Activated CD4-positive, alpha-beta T cell treated with anti-CD3 and anti-CD28 coated beads, Interleukin-10, Interleukin-2, amounts not matched to agents 100 ng/mL and 50 ng/mL, durations not matched to agents 16 hours and 8 hours (primary cell): ENCODE data around the gene DLX6.

Experiments used
- DNase-seq: peaks from one replicate; pipeline ENCODE4 v3.0.0-alpha.2; 2020

DLX6 gene

GRCh38 chr7:97005183-97006054 lies at the start of gene DLX6:
Gene DLX6 (plus strand): TSS chr7:97005553. CDS start chr7:97005978, 425 bp downstream.
- peak; percentile 52 for DNase-seq

- DNase-seq = no peak
Measured at GRCh38 chr7:96959135-96959534, 46.2 kb upstream of the DLX6 start.

GRCh38 chr7:96962221-96962885 lies 43.0 kb upstream of the DLX6 start:
- DNase-seq = no peak

GRCh38 chr7:96968981-96969380 lies 36.4 kb upstream of the DLX6 start:
- no peak for DNase-seq

- DNase-seq = no peak
Measured at GRCh38 chr7:96970739-96971138, 34.6 kb upstream of the DLX6 start.

- no peak for DNase-seq
Measured at GRCh38 chr7:96973986-96974385, 31.4 kb upstream of the DLX6 start.

- DNase-seq = no peak
Measured at GRCh38 chr7:96976106-96976505, 29.2 kb upstream of the DLX6 start.

GRCh38 chr7:96977445-96977844 lies 27.9 kb upstream of the DLX6 start:
- DNase-seq = no peak

GRCh38 chr7:96979551-96980276 lies 25.6 kb upstream of the DLX6 start:
- DNase-seq = no peak

GRCh38 chr7:96982586-96982985 lies 22.8 kb upstream of the DLX6 start:
- DNase-seq = no peak

- no peak for DNase-seq
Measured at GRCh38 chr7:96985992-96986391, 19.4 kb upstream of the DLX6 start.

- no peak for DNase-seq
Measured at GRCh38 chr7:96986901-96987300, 18.5 kb upstream of the DLX6 start.

- no peak for DNase-seq
Measured at GRCh38 chr7:96987719-96988118, 17.6 kb upstream of the DLX6 start.

GRCh38 chr7:96989241-96989858 lies 16.0 kb upstream of the DLX6 start:
- DNase-seq = no peak

GRCh38 chr7:96989859-96990317 lies 15.5 kb upstream of the DLX6 start:
- no peak for DNase-seq

- DNase-seq = no peak
Measured at GRCh38 chr7:96991546-96992191, 13.7 kb upstream of the DLX6 start.

- DNase-seq = no peak
Measured at GRCh38 chr7:96992192-96993005, 13.0 kb upstream of the DLX6 start.

GRCh38 chr7:96993094-96993865 lies 12.1 kb upstream of the DLX6 start:
- no peak for DNase-seq

GRCh38 chr7:96993980-96994379 lies 11.4 kb upstream of the DLX6 start:
- no peak for DNase-seq

GRCh38 chr7:96995406-96996110 lies 9.8 kb upstream of the DLX6 start:
- no peak for DNase-seq
